SKM-1 (cell line): ENCODE results near the gene EIF4G3.
"Not testable (repeated sequence)": the region's sequence is repeated elsewhere in the genome, so short reads cannot be mapped to it uniquely, and the experiment has no call there.

ENCODE experiments used
- DNase-seq: peaks from one replicate; lab custom pipeline; 2025; ENCODE audit not compliant: unreplicated experiment; lab: John Stamatoyannopoulos, UW

The EIF4G3 gene

GRCh38 chr1:21106709-21107108 is 70.0 kb downstream of the EIF4G3 start:
- DNase-seq, result no peak

- DNase-seq, result no peak
Measured at GRCh38 chr1:21106238-21106637, 70.5 kb downstream of the EIF4G3 start.

- DNase-seq, result no peak
Measured at GRCh38 chr1:21105807-21106206, 70.9 kb downstream of the EIF4G3 start.

GRCh38 chr1:21104683-21105082 is 72.0 kb downstream of the EIF4G3 start:
- DNase-seq, result no peak

- DNase-seq, result no peak
Measured at GRCh38 chr1:21100481-21100921, 76.2 kb downstream of the EIF4G3 start.

- DNase-seq, result no peak
Measured at GRCh38 chr1:21099869-21100131, 76.9 kb downstream of the EIF4G3 start.

GRCh38 chr1:21099034-21099868 is 77.4 kb downstream of the EIF4G3 start:
- DNase-seq, result no peak

- no peak for DNase-seq
Measured at GRCh38 chr1:21098186-21098915, 78.3 kb downstream of the EIF4G3 start.

- DNase-seq, result no peak
Measured at GRCh38 chr1:21097729-21098128, 79.0 kb downstream of the EIF4G3 start.

- no peak for DNase-seq
Measured at GRCh38 chr1:21095976-21096375, 80.7 kb downstream of the EIF4G3 start.

- not testable (repeated sequence) for DNase-seq
Measured at GRCh38 chr1:21094282-21094681, 82.4 kb downstream of the EIF4G3 start.

- not testable (repeated sequence) for DNase-seq
Measured at GRCh38 chr1:21093271-21093958, 83.3 kb downstream of the EIF4G3 start.

- DNase-seq, result not testable (repeated sequence)
Measured at GRCh38 chr1:21092545-21092944, 84.2 kb downstream of the EIF4G3 start.

GRCh38 chr1:21091053-21091690 is 85.5 kb downstream of the EIF4G3 start:
- not testable (repeated sequence) for DNase-seq

GRCh38 chr1:21090463-21090862 is 86.2 kb downstream of the EIF4G3 start:
- no peak for DNase-seq

- no peak for DNase-seq
Measured at GRCh38 chr1:21089731-21090130, 87.0 kb downstream of the EIF4G3 start.

- no peak for DNase-seq
Measured at GRCh38 chr1:21089299-21089698, 87.4 kb downstream of the EIF4G3 start.

GRCh38 chr1:21084111-21084810 is 92.4 kb downstream of the EIF4G3 start:
- no peak for DNase-seq

GRCh38 chr1:21082073-21082472 is 94.6 kb downstream of the EIF4G3 start:
- DNase-seq, result no peak

GRCh38 chr1:21077085-21077484 is 99.6 kb downstream of the EIF4G3 start:
- DNase-seq, result no peak

- DNase-seq, result no peak
Measured at GRCh38 chr1:21072721-21073120, 104.0 kb downstream of the EIF4G3 start.
